Spleen (tissue), 7 donors: ENCODE data around the gene C10orf67.

ENCODE experiments used
- CTCF ChIP-seq, 11 experiments: fragments of 200-600 bp in 7 of 11; fragments of 450-650 bp in 4 of 11; sonication (generic) in 4 of 11; IDR thresholded peaks in 8 of 11; conservative IDR thresholded peaks in 3 of 11; 1 replicate in 7 of 11; 2 replicates in 4 of 11; pipeline versions ENCODE4 v1.4.0 to v1.8.0; 2016 to 2021; ENCODE audit warnings: antibody characterized with exemption in 11 of 11, inconsistent platforms in 4 of 11, mild to moderate bottlenecking in 1 of 11
- POLR2A ChIP-seq, 3 donors: fragments of 450-650 bp; IDR thresholded peaks; one replicate each; pipeline ENCODE4 v1.5.1; 2017; ENCODE audit warnings: antibody characterized with exemption in 3 of 3, mild to moderate bottlenecking in 1 of 3
- donor health status: DM: no; HTN: no; CAD: no; lungs with moderate emphysema.
- donor health status: DM: no; HTN: no; CAD: no.
- donor health status: DM: no; HTN: no; CAD: no.

GRCh38 chr10:23294638-23295247 is 49.9 kb downstream of the C10orf67 start:
- TF ChIP-seq CTCF (IDR thresholded peaks at IDR 0.05 in 8 of 11, conservative IDR thresholded peaks at IDR 0.05 in 3 of 11): peak in 4 of 11 experiments; percentile 30 to 40 (median 40)
- TF ChIP-seq POLR2A (IDR thresholded peaks at IDR 0.05): no peak
